Measurements from ENCODE around the gene GSN. TPM values are rescaled to one million over a fixed set of nuclear protein-coding genes. Genes with fewer than 3 reads are reported as not detected.
A peak's percentile ranks its signal among the peaks of the same experiment; 100 is the strongest.

GSN gene
- total and polyA plus RNA-seq, 5 donors from 2014 or later: 2.7 to 12.1 (median 5.2) TPM

GRCh38 chr9:121261755-121262154, 6.2 kb upstream of the GSN start:
- no peak overlapping the region for H3K27ac ChIP-seq (ENCODE audit: insufficient read depth, low read length, poor library complexity, severe bottlenecking)
- peaks cover 0 to 4% (median 0%) of the 10 kb centered on the region in 4 donors for H3K4me1 Mint-ChIP-seq

GRCh38 chr9:121262423-121262822, 5.5 kb upstream of the GSN start:
- no peak overlapping the region for H3K27ac Mint-ChIP-seq
- Histone ChIP-seq H3K27ac (ENCODE audit: insufficient read depth, low read length, poor library complexity, severe bottlenecking) (no peak overlapping the region), H3K4me1 (ENCODE audit: control insufficient read depth, insufficient read depth, low read length, poor library complexity, severe bottlenecking) (peaks cover under 1% of the 10 kb centered on the region), H3K9me3 (ENCODE audit: control insufficient read depth in 2 of 2, low read length in 2 of 2) (no peaks in the 10 kb centered on the region), H3K4me3 (ENCODE audit: low read depth, low read length) (no peak overlapping the region), H3K36me3 (ENCODE audit: control insufficient read depth, insufficient read depth, low read length) (no peaks in the 10 kb centered on the region), H3K27me3 (ENCODE audit: control insufficient read depth, insufficient read depth, low read length) (peaks cover under 1% of the 10 kb centered on the region)
- no peaks in the 10 kb centered on the region for H3K9me3 Mint-ChIP-seq
- H3K4me1 Mint-ChIP-seq: peaks cover 0 to 4% (median 0%) of the 10 kb centered on the region in 4 donors
- DNase-seq (no peak), ATAC-seq (ENCODE audit: low read depth in 2 of 2) (no peak)
- no peak overlapping the region for H3K4me3 Mint-ChIP-seq
- H3K36me3 Mint-ChIP-seq: peaks cover 6% of the 10 kb centered on the region
- H3K27me3 Mint-ChIP-seq: peaks cover 6% of the 10 kb centered on the region

More at GRCh38 chr9:121261755-121262154, 6.2 kb upstream of the GSN start:
- no peak overlapping the region for H3K27ac Mint-ChIP-seq
- peaks cover 6% of the 10 kb centered on the region for H3K36me3 Mint-ChIP-seq
- no peaks in the 10 kb centered on the region for H3K36me3 ChIP-seq (ENCODE audit: control insufficient read depth, insufficient read depth, low read length)
- no peak overlapping the region for H3K4me3 Mint-ChIP-seq
- no peak for ATAC-seq (ENCODE audit: low read depth in 2 of 2)
- H3K9me3 ChIP-seq (ENCODE audit: control insufficient read depth in 2 of 2, low read length in 2 of 2): no peaks in the 10 kb centered on the region
- H3K9me3 Mint-ChIP-seq: no peaks in the 10 kb centered on the region
- no peaks in the 10 kb centered on the region for H3K27me3 ChIP-seq (ENCODE audit: control insufficient read depth, insufficient read depth, low read length)
- DNase-seq: no peak
- H3K27me3 Mint-ChIP-seq: peaks cover 2% of the 10 kb centered on the region
- H3K4me1 ChIP-seq (ENCODE audit: control insufficient read depth, insufficient read depth, low read length, poor library complexity, severe bottlenecking): no peaks in the 10 kb centered on the region
- no peak overlapping the region for H3K4me3 ChIP-seq (ENCODE audit: low read depth, low read length)

GRCh38 chr9:121262953-121263352, 5.0 kb upstream of the GSN start:
- peaks cover 2% of the 10 kb centered on the region for H3K27me3 ChIP-seq (ENCODE audit: control insufficient read depth, insufficient read depth, low read length)
- H3K36me3 Mint-ChIP-seq: peaks cover 6% of the 10 kb centered on the region
- H3K27me3 Mint-ChIP-seq: peaks cover 6% of the 10 kb centered on the region
- no peaks in the 10 kb centered on the region for H3K9me3 Mint-ChIP-seq
- H3K4me3 ChIP-seq (ENCODE audit: low read depth, low read length): no peak overlapping the region
- no peak overlapping the region for H3K4me3 Mint-ChIP-seq
- no peaks in the 10 kb centered on the region for H3K36me3 ChIP-seq (ENCODE audit: control insufficient read depth, insufficient read depth, low read length)
- H3K27ac Mint-ChIP-seq: no peak overlapping the region
- peaks cover 0 to 4% (median 2%) of the 10 kb centered on the region in 4 donors for H3K4me1 Mint-ChIP-seq
- H3K4me1 ChIP-seq (ENCODE audit: control insufficient read depth, insufficient read depth, low read length, poor library complexity, severe bottlenecking): peaks cover 5% of the 10 kb centered on the region
- no peak for ATAC-seq (ENCODE audit: low read depth in 2 of 2)
- H3K27ac ChIP-seq (ENCODE audit: insufficient read depth, low read length, poor library complexity, severe bottlenecking): no peak overlapping the region
- DNase-seq: no peak
- no peaks in the 10 kb centered on the region for H3K9me3 ChIP-seq (ENCODE audit: control insufficient read depth in 2 of 2, low read length in 2 of 2)

- no peak for DNase-seq
These were observed 1.6 kb upstream of the GSN start for GRCh38 chr9:121266356-121266755.

GRCh38 chr9:121266906-121267650, 884 bp upstream of the GSN start:
- H3K36me3 Mint-ChIP-seq: peaks cover 6% of the 10 kb centered on the region
- H3K27me3 Mint-ChIP-seq: peaks cover 14% of the 10 kb centered on the region
- Histone ChIP-seq H3K36me3 (ENCODE audit: control insufficient read depth, insufficient read depth, low read length) (no peaks in the 10 kb centered on the region), H3K4me1 (ENCODE audit: control insufficient read depth, insufficient read depth, low read length, poor library complexity, severe bottlenecking) (peaks cover 12% of the 10 kb centered on the region), H3K4me3 (ENCODE audit: low read depth, low read length) (peak overlapping the region; percentile 26), H3K27ac (ENCODE audit: insufficient read depth, low read length, poor library complexity, severe bottlenecking) (no peak overlapping the region), H3K27me3 (ENCODE audit: control insufficient read depth, insufficient read depth, low read length) (peaks cover 2% of the 10 kb centered on the region), H3K9me3 (ENCODE audit: control insufficient read depth in 2 of 2, low read length in 2 of 2) (no peaks in the 10 kb centered on the region)
- H3K4me3 Mint-ChIP-seq: peak overlapping the region; percentile 63 to 77 (median 71)
- peaks cover 0 to 2% (median 0%) of the 10 kb centered on the region in 7 donors for H3K9me3 Mint-ChIP-seq
- ATAC-seq (ENCODE audit: low read depth in 2 of 2) (no peak), DNase-seq (no peak)
- no peak overlapping the region for H3K27ac Mint-ChIP-seq
- H3K4me1 Mint-ChIP-seq: peaks cover 4 to 16% (median 5%) of the 10 kb centered on the region in 4 donors

More at GRCh38 chr9:121266356-121266755, 1.6 kb upstream of the GSN start:
- Histone ChIP-seq H3K27ac (ENCODE audit: insufficient read depth, low read length, poor library complexity, severe bottlenecking) (no peak overlapping the region), H3K4me3 (ENCODE audit: low read depth, low read length) (no peak overlapping the region), H3K27me3 (ENCODE audit: control insufficient read depth, insufficient read depth, low read length) (peaks cover 2% of the 10 kb centered on the region), H3K4me1 (ENCODE audit: control insufficient read depth, insufficient read depth, low read length, poor library complexity, severe bottlenecking) (peaks cover 12% of the 10 kb centered on the region), H3K9me3 (ENCODE audit: control insufficient read depth in 2 of 2, low read length in 2 of 2) (no peaks in the 10 kb centered on the region), H3K36me3 (ENCODE audit: control insufficient read depth, insufficient read depth, low read length) (no peaks in the 10 kb centered on the region)
- Mint-ChIP-seq H3K27me3 (peaks cover 14% of the 10 kb centered on the region), H3K36me3 (peaks cover 6% of the 10 kb centered on the region), H3K9me3 (peaks cover 0 to 2% (median 0%) of the 10 kb centered on the region in 7 donors), H3K4me3 (peak overlapping the region; percentile 7 to 65 (median 50)), H3K27ac (no peak overlapping the region), H3K4me1 (peaks cover 4 to 16% (median 5%) of the 10 kb centered on the region in 4 donors)
- ATAC-seq (ENCODE audit: low read depth in 2 of 2): no peak

GRCh38 chr9:121268598-121268850, 562 bp downstream of the GSN start:
- ATAC-seq (ENCODE audit: low read depth in 2 of 2) (peak in 1 of 2 donors; percentile 22), DNase-seq (no peak)
- Mint-ChIP-seq H3K4me3 (peak overlapping the region; percentile 74 to 85 (median 82)), H3K9me3 (peaks cover 0 to 2% (median 0%) of the 10 kb centered on the region in 7 donors), H3K27me3 (peaks cover 14% of the 10 kb centered on the region), H3K4me1 (peaks cover 0 to 16% (median 5%) of the 10 kb centered on the region in 4 donors), H3K36me3 (peaks cover 6% of the 10 kb centered on the region), H3K27ac (no peak overlapping the region)
- no peak overlapping the region for H3K27ac ChIP-seq (ENCODE audit: insufficient read depth, low read length, poor library complexity, severe bottlenecking)
- H3K9me3 ChIP-seq (ENCODE audit: control insufficient read depth in 2 of 2, low read length in 2 of 2): no peaks in the 10 kb centered on the region
- H3K27me3 ChIP-seq (ENCODE audit: control insufficient read depth, insufficient read depth, low read length): peaks cover 2% of the 10 kb centered on the region
- peak overlapping the region; percentile 51 for H3K4me3 ChIP-seq (ENCODE audit: low read depth, low read length)
- H3K36me3 ChIP-seq (ENCODE audit: control insufficient read depth, insufficient read depth, low read length): no peaks in the 10 kb centered on the region
- peaks cover 12% of the 10 kb centered on the region for H3K4me1 ChIP-seq (ENCODE audit: control insufficient read depth, insufficient read depth, low read length, poor library complexity, severe bottlenecking)

GRCh38 chr9:121268851-121269641, 1.1 kb downstream of the GSN start:
- Mint-ChIP-seq H3K9me3 (peaks cover 0 to 2% (median 0%) of the 10 kb centered on the region in 7 donors), H3K27me3 (peaks cover 14% of the 10 kb centered on the region), H3K27ac (no peak overlapping the region), H3K4me1 (peaks cover 0 to 16% (median 5%) of the 10 kb centered on the region in 4 donors), H3K36me3 (peaks cover 6% of the 10 kb centered on the region), H3K4me3 (peak overlapping the region; percentile 74 to 85 (median 82))
- Histone ChIP-seq H3K36me3 (ENCODE audit: control insufficient read depth, insufficient read depth, low read length) (no peaks in the 10 kb centered on the region), H3K4me1 (ENCODE audit: control insufficient read depth, insufficient read depth, low read length, poor library complexity, severe bottlenecking) (peaks cover 12% of the 10 kb centered on the region), H3K27me3 (ENCODE audit: control insufficient read depth, insufficient read depth, low read length) (peaks cover 2% of the 10 kb centered on the region), H3K9me3 (ENCODE audit: control insufficient read depth in 2 of 2, low read length in 2 of 2) (no peaks in the 10 kb centered on the region), H3K4me3 (ENCODE audit: low read depth, low read length) (peak overlapping the region; percentile 51), H3K27ac (ENCODE audit: insufficient read depth, low read length, poor library complexity, severe bottlenecking) (no peak overlapping the region)
- DNase-seq (no peak), ATAC-seq (ENCODE audit: low read depth in 2 of 2) (no peak)
